ENCODE measurements around the gene BCL2. TPM values are rescaled to one million over a fixed set of nuclear protein-coding genes. Genes with fewer than 3 reads are reported as not detected.

Gene BCL2
- total RNA-seq, 1 donor from 2014 or later, result 76.1 TPM

GRCh38 chr18:63346031-63346430 is 26.5 kb upstream of the BCL2 start:
- Mint-ChIP-seq H3K36me3 (ENCODE audit: low read depth) (peaks cover 60% of the 10 kb centered on the region), H3K27ac (no peak overlapping the region), H3K9me3 (no peaks in the 10 kb centered on the region), H3K4me3 (ENCODE audit: low read depth) (no peak overlapping the region), H3K27me3 (ENCODE audit: low read depth) (no peaks in the 10 kb centered on the region), H3K4me1 (ENCODE audit: low read depth) (no peaks in the 10 kb centered on the region)
- no peak for DNase-seq (ENCODE audit: low spot score)
- intact Hi-C loops (cut with micrococcal nuclease), result no loop called here

GRCh38 chr18:63344918-63345317 is 25.3 kb upstream of the BCL2 start:
- H3K4me3 Mint-ChIP-seq (ENCODE audit: low read depth), result no peak overlapping the region
- H3K4me1 Mint-ChIP-seq (ENCODE audit: low read depth), result peaks cover 3% of the 10 kb centered on the region
- DNase-seq (ENCODE audit: low spot score), result no peak
- no peaks in the 10 kb centered on the region for H3K9me3 Mint-ChIP-seq
- no peaks in the 10 kb centered on the region for H3K27me3 Mint-ChIP-seq (ENCODE audit: low read depth)
- intact Hi-C loops (cut with micrococcal nuclease), result no loop called here
- H3K36me3 Mint-ChIP-seq (ENCODE audit: low read depth), result peaks cover 62% of the 10 kb centered on the region
- no peak overlapping the region for H3K27ac Mint-ChIP-seq

GRCh38 chr18:63344263-63344662 is 24.7 kb upstream of the BCL2 start:
- peaks cover 60% of the 10 kb centered on the region for H3K36me3 Mint-ChIP-seq (ENCODE audit: low read depth)
- no peak overlapping the region for H3K4me3 Mint-ChIP-seq (ENCODE audit: low read depth)
- peaks cover 4% of the 10 kb centered on the region for H3K4me1 Mint-ChIP-seq (ENCODE audit: low read depth)
- H3K9me3 Mint-ChIP-seq, result no peaks in the 10 kb centered on the region
- intact Hi-C loops (cut with micrococcal nuclease), result no loop called here
- no peaks in the 10 kb centered on the region for H3K27me3 Mint-ChIP-seq (ENCODE audit: low read depth)
- no peak overlapping the region for H3K27ac Mint-ChIP-seq
- DNase-seq (ENCODE audit: low spot score), result no peak

- peaks cover 63% of the 10 kb centered on the region for H3K36me3 Mint-ChIP-seq (ENCODE audit: low read depth)
- no peaks in the 10 kb centered on the region for H3K9me3 Mint-ChIP-seq
- intact Hi-C loops (cut with micrococcal nuclease), result no loop called here
- H3K4me1 Mint-ChIP-seq (ENCODE audit: low read depth), result peaks cover 7% of the 10 kb centered on the region
- no peak for DNase-seq (ENCODE audit: low spot score)
- H3K4me3 Mint-ChIP-seq (ENCODE audit: low read depth), result no peak overlapping the region
- H3K27ac Mint-ChIP-seq, result no peak overlapping the region
- H3K27me3 Mint-ChIP-seq (ENCODE audit: low read depth), result no peaks in the 10 kb centered on the region
These were observed 22.6 kb upstream of the BCL2 start for GRCh38 chr18:63342206-63342605.

- H3K27me3 Mint-ChIP-seq (ENCODE audit: low read depth), result no peaks in the 10 kb centered on the region
- no peak overlapping the region for H3K27ac Mint-ChIP-seq
- H3K4me1 Mint-ChIP-seq (ENCODE audit: low read depth), result peaks cover 15% of the 10 kb centered on the region
- peaks cover 72% of the 10 kb centered on the region for H3K36me3 Mint-ChIP-seq (ENCODE audit: low read depth)
- no peak for DNase-seq (ENCODE audit: low spot score)
- intact Hi-C loops (cut with micrococcal nuclease), result loop anchor here (1.0 kb wide), 2 partner anchors 99 to 324 kb away; no protein-coding TSS in a partner anchor
- no peaks in the 10 kb centered on the region for H3K9me3 Mint-ChIP-seq
- no peak overlapping the region for H3K4me3 Mint-ChIP-seq (ENCODE audit: low read depth)
These were observed 20.4 kb upstream of the BCL2 start for GRCh38 chr18:63339920-63340484.

GRCh38 chr18:63336366-63337099 is 17.0 kb upstream of the BCL2 start:
- H3K27ac Mint-ChIP-seq, result no peak overlapping the region
- no peak for DNase-seq (ENCODE audit: low spot score)
- H3K27me3 Mint-ChIP-seq (ENCODE audit: low read depth), result no peaks in the 10 kb centered on the region
- H3K36me3 Mint-ChIP-seq (ENCODE audit: low read depth), result peaks cover 77% of the 10 kb centered on the region
- H3K4me1 Mint-ChIP-seq (ENCODE audit: low read depth), result peaks cover 15% of the 10 kb centered on the region
- no peak overlapping the region for H3K4me3 Mint-ChIP-seq (ENCODE audit: low read depth)
- intact Hi-C loops (cut with micrococcal nuclease), result no loop called here
- H3K9me3 Mint-ChIP-seq, result no peaks in the 10 kb centered on the region

GRCh38 chr18:63331105-63331504 is 11.5 kb upstream of the BCL2 start:
- no peak overlapping the region for H3K27ac Mint-ChIP-seq
- no peaks in the 10 kb centered on the region for H3K27me3 Mint-ChIP-seq (ENCODE audit: low read depth)
- intact Hi-C loops (cut with micrococcal nuclease), result no loop called here
- H3K4me3 Mint-ChIP-seq (ENCODE audit: low read depth), result no peak overlapping the region
- H3K4me1 Mint-ChIP-seq (ENCODE audit: low read depth), result peaks cover under 1% of the 10 kb centered on the region
- peaks cover 51% of the 10 kb centered on the region for H3K36me3 Mint-ChIP-seq (ENCODE audit: low read depth)
- H3K9me3 Mint-ChIP-seq, result no peaks in the 10 kb centered on the region
- DNase-seq (ENCODE audit: low spot score), result no peak

- no peak for DNase-seq (ENCODE audit: low spot score)
- H3K4me1 Mint-ChIP-seq (ENCODE audit: low read depth), result no peaks in the 10 kb centered on the region
- H3K36me3 Mint-ChIP-seq (ENCODE audit: low read depth), result peaks cover 37% of the 10 kb centered on the region
- H3K27me3 Mint-ChIP-seq (ENCODE audit: low read depth), result no peaks in the 10 kb centered on the region
- H3K4me3 Mint-ChIP-seq (ENCODE audit: low read depth), result no peak overlapping the region
- H3K9me3 Mint-ChIP-seq, result no peaks in the 10 kb centered on the region
- H3K27ac Mint-ChIP-seq, result no peak overlapping the region
- intact Hi-C loops (cut with micrococcal nuclease), result no loop called here
These were observed 10.0 kb upstream of the BCL2 start for GRCh38 chr18:63329431-63330145.

GRCh38 chr18:63326011-63326410 is 6.4 kb upstream of the BCL2 start:
- DNase-seq (ENCODE audit: low spot score), result no peak
- Mint-ChIP-seq H3K27me3 (ENCODE audit: low read depth) (no peaks in the 10 kb centered on the region), H3K4me1 (ENCODE audit: low read depth) (peaks cover 17% of the 10 kb centered on the region), H3K36me3 (ENCODE audit: low read depth) (peaks cover 10% of the 10 kb centered on the region), H3K9me3 (no peaks in the 10 kb centered on the region), H3K27ac (no peak overlapping the region), H3K4me3 (ENCODE audit: low read depth) (no peak overlapping the region)
- intact Hi-C loops (cut with micrococcal nuclease), result no loop called here

GRCh38 chr18:63325086-63325686 is 5.6 kb upstream of the BCL2 start:
- Mint-ChIP-seq H3K4me3 (ENCODE audit: low read depth) (no peak overlapping the region), H3K27ac (no peak overlapping the region), H3K9me3 (no peaks in the 10 kb centered on the region), H3K36me3 (ENCODE audit: low read depth) (peaks cover 4% of the 10 kb centered on the region), H3K4me1 (ENCODE audit: low read depth) (peaks cover 17% of the 10 kb centered on the region), H3K27me3 (ENCODE audit: low read depth) (no peaks in the 10 kb centered on the region)
- no peak for DNase-seq (ENCODE audit: low spot score)
- intact Hi-C loops (cut with micrococcal nuclease), result no loop called here

GRCh38 chr18:63322908-63323634 is 3.5 kb upstream of the BCL2 start:
- no peaks in the 10 kb centered on the region for H3K9me3 Mint-ChIP-seq
- H3K27me3 Mint-ChIP-seq (ENCODE audit: low read depth), result no peaks in the 10 kb centered on the region
- peaks cover 11% of the 10 kb centered on the region for H3K36me3 Mint-ChIP-seq (ENCODE audit: low read depth)
- H3K4me1 Mint-ChIP-seq (ENCODE audit: low read depth), result peaks cover 17% of the 10 kb centered on the region
- no peak overlapping the region for H3K4me3 Mint-ChIP-seq (ENCODE audit: low read depth)
- intact Hi-C loops (cut with micrococcal nuclease), result loop anchor here (1.0 to 2.0 kb wide), 3 partner anchors 116 to 307 kb away; no protein-coding TSS in a partner anchor
- DNase-seq (ENCODE audit: low spot score), result peak; percentile 39
- no peak overlapping the region for H3K27ac Mint-ChIP-seq

- DNase-seq (ENCODE audit: low spot score), result no peak
- intact Hi-C loops (cut with micrococcal nuclease), result loop anchor here (2.0 kb wide), 1 partner anchor 117 kb away; no protein-coding TSS in a partner anchor
- Mint-ChIP-seq H3K27ac (peak overlapping the region; percentile 34), H3K27me3 (ENCODE audit: low read depth) (no peaks in the 10 kb centered on the region), H3K9me3 (no peaks in the 10 kb centered on the region), H3K4me1 (ENCODE audit: low read depth) (peaks cover 17% of the 10 kb centered on the region), H3K4me3 (ENCODE audit: low read depth) (peak overlapping the region; percentile 9), H3K36me3 (ENCODE audit: low read depth) (peaks cover 20% of the 10 kb centered on the region)
These were observed 2.6 kb upstream of the BCL2 start for GRCh38 chr18:63322206-63322605.
